ENCODE measurements around the gene COMP. TPM values are rescaled to one million over a fixed set of nuclear protein-coding genes. Genes with fewer than 3 reads are reported as not detected.

Gene COMP
- total RNA-seq, 1 experiment from 2014 or later, result not detected

- Histone ChIP-seq H3K9ac (ENCODE audit: low read length) (no peak overlapping the region), H3K9me3 (ENCODE audit: control insufficient read depth in 1 of 2, insufficient read depth in 1 of 2, low read depth in 1 of 2, low read length in 2 of 2) (no peaks in the 10 kb centered on the region), H3K4me3 (replicated peaks in 1 of 2; ENCODE audit: low read depth in 1 of 2, low read length in 2 of 2) (no peak overlapping the region), H3K36me3 (ENCODE audit: control insufficient read depth in 1 of 2, insufficient read depth in 2 of 2, low read length in 2 of 2) (no peaks in the 10 kb centered on the region), H3K4me1 (ENCODE audit: control insufficient read depth in 1 of 2, insufficient read depth in 2 of 2, low read length in 2 of 2) (no peaks in the 10 kb centered on the region), H4K20me1 (ENCODE audit: insufficient read depth) (no peaks in the 10 kb centered on the region), H3K27me3 (ENCODE audit: insufficient read depth, low read length) (no peaks in the 10 kb centered on the region; the same call in 1 of the 2 replicates), H3K9me2 (ENCODE audit: insufficient read depth) (no peaks in the 10 kb centered on the region), H3K4me2 (ENCODE audit: low read length) (no peak overlapping the region), H3K27ac (ENCODE audit: low read depth, low read length) (no peak overlapping the region), H3K79me2 (ENCODE audit: insufficient read depth, low read length) (no peaks in the 10 kb centered on the region), H2AFZ (ENCODE audit: low read depth, low read length, poor library complexity, severe bottlenecking) (no peak overlapping the region)
- CTCF ChIA-PET, result no interaction called here
- no peak for TF ChIP-seq ZFX (IDR thresholded peaks at IDR 0.05)
- no peak for TF ChIP-seq FOSL1 (IDR thresholded peaks at IDR 0.05; ENCODE audit: low read depth)
- TF ChIP-seq POLR2AphosphoS5 (IDR thresholded peaks at IDR 0.05; ENCODE audit: low read depth, low read length), result no peak
- TF ChIP-seq ATF3 (IDR thresholded peaks at IDR 0.05), result no peak
- no peak for TF ChIP-seq EGR1 (IDR thresholded peaks at IDR 0.05; ENCODE audit: low read depth)
- no peak for TF ChIP-seq POLR2A (IDR thresholded peaks at IDR 0.05; ENCODE audit: borderline replicate concordance, extremely low read depth, insufficient read depth, insufficient read length)
- no peak for TF ChIP-seq CEBPB (IDR thresholded peaks at IDR 0.05; ENCODE audit: low read depth)
- TF ChIP-seq YY1 (IDR thresholded peaks at IDR 0.05; ENCODE audit: extremely low read depth, insufficient replicate concordance, low read depth, low read length), result no peak
- TF ChIP-seq ELF1 (IDR thresholded peaks at IDR 0.05; ENCODE audit: borderline replicate concordance, low read depth), result no peak
- no peak for TF ChIP-seq TCF7L2 (IDR thresholded peaks at IDR 0.05; ENCODE audit: borderline replicate concordance, extremely low read depth, insufficient read depth, insufficient read length)
- TF ChIP-seq SIN3A (IDR thresholded peaks at IDR 0.05; ENCODE audit: low read depth), result no peak
- TF ChIP-seq EZH2phosphoT487 (IDR thresholded peaks at IDR 0.05; ENCODE audit: borderline replicate concordance), result no peak
- no peak for TF ChIP-seq EZH2 (IDR thresholded peaks at IDR 0.05)
- TF ChIP-seq RAD21 (IDR thresholded peaks at IDR 0.05; ENCODE audit: low read depth), result no peak
- TF ChIP-seq, protein P1, sequence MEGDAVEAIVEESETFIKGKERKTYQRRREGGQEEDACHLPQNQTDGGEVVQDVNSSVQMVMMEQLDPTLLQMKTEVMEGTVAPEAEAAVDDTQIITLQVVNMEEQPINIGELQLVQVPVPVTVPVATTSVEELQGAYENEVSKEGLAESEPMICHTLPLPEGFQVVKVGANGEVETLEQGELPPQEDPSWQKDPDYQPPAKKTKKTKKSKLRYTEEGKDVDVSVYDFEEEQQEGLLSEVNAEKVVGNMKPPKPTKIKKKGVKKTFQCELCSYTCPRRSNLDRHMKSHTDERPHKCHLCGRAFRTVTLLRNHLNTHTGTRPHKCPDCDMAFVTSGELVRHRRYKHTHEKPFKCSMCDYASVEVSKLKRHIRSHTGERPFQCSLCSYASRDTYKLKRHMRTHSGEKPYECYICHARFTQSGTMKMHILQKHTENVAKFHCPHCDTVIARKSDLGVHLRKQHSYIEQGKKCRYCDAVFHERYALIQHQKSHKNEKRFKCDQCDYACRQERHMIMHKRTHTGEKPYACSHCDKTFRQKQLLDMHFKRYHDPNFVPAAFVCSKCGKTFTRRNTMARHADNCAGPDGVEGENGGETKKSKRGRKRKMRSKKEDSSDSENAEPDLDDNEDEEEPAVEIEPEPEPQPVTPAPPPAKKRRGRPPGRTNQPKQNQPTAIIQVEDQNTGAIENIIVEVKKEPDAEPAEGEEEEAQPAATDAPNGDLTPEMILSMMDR (IDR thresholded peaks at IDR 0.05 in 2 of 3, conservative IDR thresholded peaks at IDR 0.05 in 1 of 3; ENCODE audit: borderline replicate concordance in 1 of 3, insufficient read depth in 1 of 3, low read depth in 2 of 3, low read length in 2 of 3), result no peak
- no peak for TF ChIP-seq ZNF274 (IDR thresholded peaks at IDR 0.05; ENCODE audit: low read depth, low read length)
- no peak for TF ChIP-seq SP1 (IDR thresholded peaks at IDR 0.05; ENCODE audit: low read depth)
- no peak for TF ChIP-seq ZBTB33 (IDR thresholded peaks at IDR 0.05; ENCODE audit: extremely low read depth, insufficient replicate concordance, low read length)
- TF ChIP-seq CBX3 (IDR thresholded peaks at IDR 0.05; ENCODE audit: low read depth), result no peak
- no peak for TF ChIP-seq JUND (IDR thresholded peaks at IDR 0.05)
- BruUV-seq (replicated peaks), result no TSS peak
- DNase-seq (ENCODE audit: low read depth, low spot score) (no peak), ATAC-seq (no peak)
- POLR2A ChIA-PET, result no interaction called here
- intact Hi-C loops (cut with micrococcal nuclease), result no loop called here
- RAD21 ChIA-PET (ENCODE audit: low non-redundant PET in 1 of 2, low total read pairs in 2 of 2, uncharacterized antibody in 2 of 2, unreplicated experiment in 2 of 2), result no interaction called here
These were observed 24.6 kb upstream of the COMP start for GRCh38 chr19:18815673-18816072.

Data from HCT116 (cell line).